AG09309 (cell line): Measurements from ENCODE around the gene SYT1.

ENCODE experiments used
- DNase-seq: peaks from one replicate; pipeline ENCODE4 v3.0.0-alpha.2; 2010; ENCODE audit warnings: low read depth
- H3K4me3 ChIP-seq: 2 replicates; pipeline ENCODE4 v1.5.1; 2011; ENCODE audit warnings: mild to moderate bottlenecking, low read depth, low read length, moderate library complexity; ENCODE audit not compliant: control insufficient read depth
- CTCF ChIP-seq: IDR thresholded peaks from 2 replicates; pipeline ENCODE4 v1.5.1; 2011; ENCODE audit warnings: mild to moderate bottlenecking, low read depth, low read length, inconsistent platforms; ENCODE audit not compliant: insufficient read depth, control insufficient read depth; ENCODE audit errors: missing control alignments

SYT1 gene

GRCh38 chr12:79227646-79228045, 363.1 kb downstream of the SYT1 start:
- no peak for DNase-seq
- no peak overlapping the region for H3K4me3 ChIP-seq
- no peak for TF ChIP-seq CTCF

DNA sequence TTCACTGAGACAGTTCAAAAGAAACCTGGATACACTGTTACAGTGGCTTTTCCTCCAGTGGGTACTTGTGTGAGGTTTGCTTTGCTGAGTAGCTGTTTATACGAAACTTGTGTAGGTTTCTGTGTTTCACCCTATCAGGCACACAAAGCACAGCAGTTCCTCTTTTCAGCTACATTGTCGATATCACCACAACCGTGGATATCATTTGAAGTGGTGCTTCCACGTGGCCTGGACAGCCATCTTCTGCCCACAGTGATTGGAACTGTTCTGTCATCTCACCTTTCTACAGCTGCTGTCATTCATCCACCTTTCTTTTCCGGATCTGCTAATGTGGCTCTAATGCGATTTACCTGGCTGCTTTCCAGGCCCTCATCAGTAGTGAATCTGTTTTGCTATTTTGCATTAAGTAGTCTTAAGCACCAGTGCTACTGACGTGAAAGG, 368.8 kb downstream of the SYT1 start:
- DNase-seq, result no peak
- no peak overlapping the region for H3K4me3 ChIP-seq

DNA sequence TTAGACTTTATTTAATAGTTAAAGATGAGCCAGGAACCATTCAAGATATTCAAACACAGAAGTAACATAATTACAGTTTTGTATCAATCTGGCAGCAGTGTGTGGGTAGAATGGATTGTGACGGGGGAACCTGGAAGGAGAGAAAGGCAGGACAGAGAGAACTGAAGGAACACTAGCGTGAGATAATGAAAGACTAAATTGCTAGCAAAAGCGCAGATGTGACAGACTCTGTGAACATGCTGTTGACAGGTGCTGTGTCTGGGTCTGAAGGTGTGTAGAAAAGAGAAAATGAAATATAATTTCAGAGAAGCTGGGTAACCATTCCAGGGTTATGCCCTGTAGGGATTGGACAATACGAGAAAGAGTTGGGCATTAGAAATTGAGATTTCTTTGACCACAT, 372.3 kb downstream of the SYT1 start:
- TF ChIP-seq CTCF, result no peak
- no peak for DNase-seq
- H3K4me3 ChIP-seq, result no peak overlapping the region

More for the DNA sequence above, 368.8 kb downstream of the SYT1 start:
- TF ChIP-seq CTCF, result no peak

DNA sequence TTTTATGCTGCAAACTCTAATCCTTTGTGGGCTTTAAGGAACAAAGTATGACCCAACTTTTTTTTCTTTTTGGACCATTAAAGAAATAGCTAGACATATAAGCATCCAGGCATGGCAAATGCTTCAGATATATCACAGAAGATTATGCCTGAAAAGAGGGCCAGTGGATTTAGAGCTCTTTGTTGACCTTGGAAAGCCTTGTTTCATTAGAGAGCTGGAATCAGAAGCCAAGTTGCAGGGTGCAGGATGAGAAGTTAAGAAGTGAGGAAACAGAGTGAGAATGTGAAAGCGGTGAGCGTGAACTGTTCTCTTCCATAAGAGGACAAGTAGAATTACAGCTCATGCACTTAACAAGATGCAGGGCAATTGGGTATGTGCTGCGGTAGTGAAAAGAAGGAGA, 373.7 kb downstream of the SYT1 start:
- TF ChIP-seq CTCF, result no peak
- DNase-seq, result no peak
- no peak overlapping the region for H3K4me3 ChIP-seq

DNA sequence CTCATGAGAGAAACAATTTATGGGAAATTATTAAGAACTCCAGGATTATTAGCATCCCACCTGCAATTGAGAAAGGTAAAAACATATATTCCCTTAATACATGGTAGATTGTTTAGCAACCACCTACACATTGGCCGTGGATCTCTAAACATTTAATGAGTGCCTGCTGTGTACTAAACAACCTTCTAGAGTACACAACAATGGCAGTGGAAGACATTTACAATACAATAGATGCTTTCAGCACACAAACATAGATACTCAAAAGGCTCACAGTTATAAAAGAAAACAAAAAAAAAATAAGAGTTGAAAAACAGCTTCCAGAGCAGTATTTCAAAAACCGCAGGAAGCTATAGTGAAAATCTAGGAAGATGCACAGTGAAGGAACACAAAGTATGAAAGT, 382.9 kb downstream of the SYT1 start:
- H3K4me3 ChIP-seq, result no peak overlapping the region
- DNase-seq, result no peak
- TF ChIP-seq CTCF, result no peak

DNA sequence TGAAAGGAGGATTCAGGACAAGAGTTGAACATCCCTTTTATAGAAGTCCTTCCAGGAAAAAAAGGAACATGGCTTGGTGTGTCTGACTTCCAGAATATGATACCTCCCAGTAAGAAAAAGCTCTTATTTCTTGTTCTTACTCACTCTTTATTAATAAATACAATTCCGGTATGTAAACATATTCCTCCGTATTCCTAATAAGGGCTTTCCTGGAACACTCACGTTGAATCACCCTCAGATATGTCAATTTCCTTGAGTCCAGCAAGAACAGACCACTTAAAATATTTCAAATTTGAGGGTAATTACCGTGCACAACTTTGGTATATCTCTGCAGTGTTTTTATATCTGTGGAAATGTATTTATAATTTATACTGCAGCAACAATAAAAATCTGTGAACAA, 385.6 kb downstream of the SYT1 start:
- TF ChIP-seq CTCF, result no peak
- DNase-seq, result no peak
- H3K4me3 ChIP-seq, result no peak overlapping the region
